SK-N-SH treated with all-trans-retinoic acid at 6 μM for 48 hours (cell line): ENCODE measurements around the gene METTL2B.
"Not testable (repeated sequence)": the region's sequence is repeated elsewhere in the genome, so short reads cannot be mapped to it uniquely, and the experiment has no call there.

Source experiments
- ATAC-seq: fragments of 200-7000 bp; cut with Tn5 transposase; 3 replicates; pipeline ENCODE4 v1.9.1; 2020; ENCODE audit warnings: mild to moderate bottlenecking, moderate library complexity
- ARNTL ChIP-seq: fragments of 450-650 bp; formaldehyde crosslinking; IDR thresholded peaks from 2 replicates; pipeline ENCODE4 v1.5.0; 2020; ENCODE audit warnings: low read depth, mild to moderate bottlenecking, moderate library complexity, borderline replicate concordance
- BACH2 ChIP-seq: fragments of 250-450 bp; sonication (Bioruptor Pico); IDR thresholded peaks from 2 replicates; pipeline ENCODE4 v1.9.0; 2021; ENCODE audit warnings: mild to moderate bottlenecking, borderline replicate concordance
- CSDC2 ChIP-seq: fragments of 250-450 bp; sonication (Bioruptor Pico); IDR thresholded peaks from 2 replicates; pipeline ENCODE4 v1.5.0; 2020; ENCODE audit warnings: mild to moderate bottlenecking, moderate library complexity
- ESRRG ChIP-seq: fragments of 250-450 bp; sonication (Bioruptor Pico); IDR thresholded peaks from 2 replicates; pipeline ENCODE4 v1.6.1; 2021; ENCODE audit warnings: mild to moderate bottlenecking
- GLIS3 ChIP-seq: fragments of 250-450 bp; sonication (Bioruptor Pico); IDR thresholded peaks from 2 replicates; pipeline ENCODE4 v1.5.0; 2020; ENCODE audit warnings: mild to moderate bottlenecking, moderate library complexity
- ISL1 ChIP-seq: fragments of 250-450 bp; sonication (Bioruptor Pico); IDR thresholded peaks from 2 replicates; pipeline ENCODE4 v2.1.2; 2022; ENCODE audit warnings: mild to moderate bottlenecking, moderate library complexity
- OSR1 ChIP-seq: fragments of 250-450 bp; sonication (Bioruptor Pico); IDR thresholded peaks from 2 replicates; pipeline ENCODE4 v1.8.0; 2022; ENCODE audit warnings: moderate library complexity, mild to moderate bottlenecking, inconsistent platforms
- PPARA ChIP-seq: fragments of 250-450 bp; sonication (Bioruptor Pico); IDR thresholded peaks from 2 replicates; pipeline ENCODE4 v1.5.0; 2020; ENCODE audit warnings: mild to moderate bottlenecking, borderline replicate concordance
- RARB ChIP-seq: fragments of 250-450 bp; sonication (Bioruptor Pico); IDR thresholded peaks from 2 replicates; pipeline ENCODE4 v1.8.0; 2021; ENCODE audit warnings: mild to moderate bottlenecking, moderate library complexity
- SNAI2 ChIP-seq: fragments of 250-450 bp; sonication (Bioruptor Pico); IDR thresholded peaks from 2 replicates; pipeline ENCODE4 v1.5.0; 2020; ENCODE audit warnings: mild to moderate bottlenecking, moderate library complexity
- TCF4 ChIP-seq: fragments of 250-450 bp; sonication (Bioruptor Pico); IDR thresholded peaks from 2 replicates; pipeline ENCODE4 v1.8.0; 2021; ENCODE audit warnings: mild to moderate bottlenecking, moderate library complexity, borderline replicate concordance
- TOX ChIP-seq: fragments of 250-450 bp; sonication (Bioruptor Pico); IDR thresholded peaks from 2 replicates; pipeline ENCODE4 v1.8.0; 2021; ENCODE audit warnings: mild to moderate bottlenecking, moderate library complexity, borderline replicate concordance
- ZC3H10 ChIP-seq: fragments of 250-450 bp; sonication (Bioruptor Pico); IDR thresholded peaks from 2 replicates; pipeline ENCODE4 v1.5.1; 2021; ENCODE audit warnings: mild to moderate bottlenecking, moderate library complexity
- ZFP3 ChIP-seq: fragments of 250-450 bp; sonication (Bioruptor Pico); IDR thresholded peaks from 2 replicates; pipeline ENCODE4 v1.5.0; 2020; ENCODE audit warnings: mild to moderate bottlenecking, moderate library complexity
- ZFP30 ChIP-seq: fragments of 450-650 bp; formaldehyde crosslinking; IDR thresholded peaks from 2 replicates; pipeline ENCODE4 v1.5.0; 2022; ENCODE audit warnings: mild to moderate bottlenecking, moderate library complexity
- ZNF565 ChIP-seq: fragments of 450-650 bp; formaldehyde crosslinking; conservative IDR thresholded peaks from 2 replicates; pipeline ENCODE4 v1.5.0; 2020; ENCODE audit warnings: low read depth, mild to moderate bottlenecking, moderate library complexity
- ZNF8 ChIP-seq: fragments of 450-650 bp; formaldehyde crosslinking; IDR thresholded peaks from 2 replicates; pipeline ENCODE4 v1.5.0; 2020; ENCODE audit warnings: mild to moderate bottlenecking, moderate library complexity
- TF ChIP-seq, protein P1 (sequence below): fragments of 250-450 bp; sonication (Bioruptor Pico); IDR thresholded peaks from 2 replicates; pipeline ENCODE4 v1.5.1; 2020; ENCODE audit warnings: low read depth, mild to moderate bottlenecking, moderate library complexity
- TF ChIP-seq, protein P2 (sequence below): fragments of 250-450 bp; sonication (Bioruptor Pico); IDR thresholded peaks from 2 replicates; pipeline ENCODE4 v1.8.0; 2020; ENCODE audit warnings: mild to moderate bottlenecking, moderate library complexity, borderline replicate concordance
- TF ChIP-seq, protein P3 (sequence below): fragments of 250-450 bp; sonication (Bioruptor Pico); IDR thresholded peaks from 2 replicates; pipeline ENCODE4 v1.5.1; 2021; ENCODE audit warnings: mild to moderate bottlenecking, moderate library complexity
- TF ChIP-seq, protein P4 (sequence below): fragments of 250-450 bp; sonication (Bioruptor Pico); IDR thresholded peaks from 2 replicates; pipeline ENCODE4 v1.8.0; 2021; ENCODE audit warnings: low read depth, mild to moderate bottlenecking, moderate library complexity, borderline replicate concordance
- TF ChIP-seq, protein P5 (sequence below): fragments of 250-450 bp; sonication (Bioruptor Pico); IDR thresholded peaks from 2 replicates; pipeline ENCODE4 v1.5.0; 2020; ENCODE audit warnings: mild to moderate bottlenecking, moderate library complexity

Gene METTL2B

DNA sequence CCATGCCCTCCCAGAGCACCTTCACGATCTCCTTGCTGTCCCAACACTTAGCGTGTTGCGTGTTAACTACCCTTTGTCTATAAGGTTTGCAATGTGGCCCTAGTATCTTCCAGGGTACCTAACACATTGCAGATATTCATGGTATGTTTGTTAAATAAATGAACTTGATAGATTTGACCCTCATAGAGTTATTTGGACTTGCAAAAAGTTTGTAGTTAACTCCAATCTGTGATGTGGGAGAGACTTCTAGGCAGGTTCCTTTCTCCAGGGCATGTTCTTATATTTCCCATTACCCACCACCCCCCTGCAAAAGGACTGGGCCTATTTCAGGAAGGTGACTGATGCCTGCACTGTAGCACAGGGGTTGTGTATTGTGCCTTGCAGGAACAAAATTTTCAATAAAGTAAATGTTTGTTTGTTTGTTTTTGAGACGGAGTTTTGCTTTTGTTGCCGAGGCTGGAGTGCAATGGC lies 20.3 kb upstream of the METTL2B start:
- ATAC-seq, result peak; percentile 38
- TF ChIP-seq, protein P1, sequence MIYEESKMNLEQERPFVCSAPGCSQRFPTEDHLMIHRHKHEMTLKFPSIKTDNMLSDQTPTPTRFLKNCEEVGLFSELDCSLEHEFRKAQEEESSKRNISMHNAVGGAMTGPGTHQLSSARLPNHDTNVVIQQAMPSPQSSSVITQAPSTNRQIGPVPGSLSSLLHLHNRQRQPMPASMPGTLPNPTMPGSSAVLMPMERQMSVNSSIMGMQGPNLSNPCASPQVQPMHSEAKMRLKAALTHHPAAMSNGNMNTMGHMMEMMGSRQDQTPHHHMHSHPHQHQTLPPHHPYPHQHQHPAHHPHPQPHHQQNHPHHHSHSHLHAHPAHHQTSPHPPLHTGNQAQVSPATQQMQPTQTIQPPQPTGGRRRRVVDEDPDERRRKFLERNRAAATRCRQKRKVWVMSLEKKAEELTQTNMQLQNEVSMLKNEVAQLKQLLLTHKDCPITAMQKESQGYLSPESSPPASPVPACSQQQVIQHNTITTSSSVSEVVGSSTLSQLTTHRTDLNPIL (CRISPR knock-in tag), result no peak
- TF ChIP-seq, protein P2, sequence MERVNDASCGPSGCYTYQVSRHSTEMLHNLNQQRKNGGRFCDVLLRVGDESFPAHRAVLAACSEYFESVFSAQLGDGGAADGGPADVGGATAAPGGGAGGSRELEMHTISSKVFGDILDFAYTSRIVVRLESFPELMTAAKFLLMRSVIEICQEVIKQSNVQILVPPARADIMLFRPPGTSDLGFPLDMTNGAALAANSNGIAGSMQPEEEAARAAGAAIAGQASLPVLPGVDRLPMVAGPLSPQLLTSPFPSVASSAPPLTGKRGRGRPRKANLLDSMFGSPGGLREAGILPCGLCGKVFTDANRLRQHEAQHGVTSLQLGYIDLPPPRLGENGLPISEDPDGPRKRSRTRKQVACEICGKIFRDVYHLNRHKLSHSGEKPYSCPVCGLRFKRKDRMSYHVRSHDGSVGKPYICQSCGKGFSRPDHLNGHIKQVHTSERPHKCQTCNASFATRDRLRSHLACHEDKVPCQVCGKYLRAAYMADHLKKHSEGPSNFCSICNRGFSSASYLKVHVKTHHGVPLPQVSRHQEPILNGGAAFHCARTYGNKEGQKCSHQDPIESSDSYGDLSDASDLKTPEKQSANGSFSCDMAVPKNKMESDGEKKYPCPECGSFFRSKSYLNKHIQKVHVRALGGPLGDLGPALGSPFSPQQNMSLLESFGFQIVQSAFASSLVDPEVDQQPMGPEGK, result no peak
- TF ChIP-seq ESRRG (CRISPR knock-in tag) (no peak), BACH2 (no peak), TCF4 (CRISPR knock-in tag) (no peak), ZNF565 (no peak), ZNF8 (CRISPR knock-in tag) (no peak), GLIS3 (CRISPR knock-in tag) (no peak), ZC3H10 (CRISPR knock-in tag) (no peak), ARNTL (CRISPR knock-in tag) (no peak), PPARA (CRISPR knock-in tag) (no peak), ISL1 (CRISPR knock-in tag) (no peak), ZFP30 (CRISPR knock-in tag) (no peak), SNAI2 (no peak), RARB (CRISPR knock-in tag) (no peak)

DNA sequence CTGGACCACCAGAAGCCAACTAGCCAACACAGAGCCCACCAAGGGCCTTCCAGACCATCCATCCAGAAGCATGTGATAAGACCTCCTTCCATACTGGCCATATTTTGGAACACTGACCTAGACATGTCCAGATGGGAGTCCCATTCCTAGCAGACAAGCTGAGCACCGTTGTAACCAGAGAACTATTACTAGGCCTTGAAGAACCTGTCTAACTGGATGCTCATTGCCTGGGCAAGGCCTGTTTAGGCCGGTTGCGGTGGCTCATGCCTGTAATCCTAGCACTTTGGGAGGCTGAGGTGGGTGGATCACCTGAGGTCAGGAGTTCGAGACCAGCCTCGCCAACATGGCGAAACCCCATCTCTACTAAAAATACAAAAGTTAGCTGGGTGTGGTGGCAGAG lies 19.2 kb upstream of the METTL2B start:
- ATAC-seq, result not testable (repeated sequence)

DNA sequence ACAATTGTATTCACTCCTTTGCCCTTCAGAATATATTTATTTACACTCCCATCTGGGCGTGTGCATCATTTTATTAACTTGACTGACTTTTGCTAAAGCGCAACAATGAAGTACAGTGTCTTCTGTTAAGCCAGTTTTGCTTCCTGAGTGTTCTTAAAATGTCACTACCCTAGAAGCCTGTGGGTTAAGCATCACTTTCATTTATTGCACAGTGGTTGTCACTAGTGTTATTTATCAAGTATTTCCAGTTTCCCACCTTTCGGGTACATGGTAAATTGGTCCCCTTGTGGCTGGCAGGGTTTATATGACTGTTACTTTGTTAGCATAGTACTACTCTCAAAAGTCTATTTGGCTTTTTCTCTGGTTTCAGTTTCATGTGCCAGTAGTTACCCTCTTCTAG lies 17.6 kb upstream of the METTL2B start:
- no peak for ATAC-seq
- no peak for TF ChIP-seq ZFP3 (CRISPR knock-in tag)
- TF ChIP-seq BACH2, result no peak
- no peak for TF ChIP-seq ZNF8 (CRISPR knock-in tag)
- TF ChIP-seq, protein P3, sequence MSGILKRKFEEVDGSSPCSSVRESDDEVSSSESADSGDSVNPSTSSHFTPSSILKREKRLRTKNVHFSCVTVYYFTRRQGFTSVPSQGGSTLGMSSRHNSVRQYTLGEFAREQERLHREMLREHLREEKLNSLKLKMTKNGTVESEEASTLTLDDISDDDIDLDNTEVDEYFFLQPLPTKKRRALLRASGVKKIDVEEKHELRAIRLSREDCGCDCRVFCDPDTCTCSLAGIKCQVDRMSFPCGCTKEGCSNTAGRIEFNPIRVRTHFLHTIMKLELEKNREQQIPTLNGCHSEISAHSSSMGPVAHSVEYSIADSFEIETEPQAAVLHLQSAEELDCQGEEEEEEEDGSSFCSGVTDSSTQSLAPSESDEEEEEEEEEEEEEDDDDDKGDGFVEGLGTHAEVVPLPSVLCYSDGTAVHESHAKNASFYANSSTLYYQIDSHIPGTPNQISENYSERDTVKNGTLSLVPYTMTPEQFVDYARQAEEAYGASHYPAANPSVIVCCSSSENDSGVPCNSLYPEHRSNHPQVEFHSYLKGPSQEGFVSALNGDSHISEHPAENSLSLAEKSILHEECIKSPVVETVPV (CRISPR knock-in tag), result no peak
- TF ChIP-seq, protein P4, sequence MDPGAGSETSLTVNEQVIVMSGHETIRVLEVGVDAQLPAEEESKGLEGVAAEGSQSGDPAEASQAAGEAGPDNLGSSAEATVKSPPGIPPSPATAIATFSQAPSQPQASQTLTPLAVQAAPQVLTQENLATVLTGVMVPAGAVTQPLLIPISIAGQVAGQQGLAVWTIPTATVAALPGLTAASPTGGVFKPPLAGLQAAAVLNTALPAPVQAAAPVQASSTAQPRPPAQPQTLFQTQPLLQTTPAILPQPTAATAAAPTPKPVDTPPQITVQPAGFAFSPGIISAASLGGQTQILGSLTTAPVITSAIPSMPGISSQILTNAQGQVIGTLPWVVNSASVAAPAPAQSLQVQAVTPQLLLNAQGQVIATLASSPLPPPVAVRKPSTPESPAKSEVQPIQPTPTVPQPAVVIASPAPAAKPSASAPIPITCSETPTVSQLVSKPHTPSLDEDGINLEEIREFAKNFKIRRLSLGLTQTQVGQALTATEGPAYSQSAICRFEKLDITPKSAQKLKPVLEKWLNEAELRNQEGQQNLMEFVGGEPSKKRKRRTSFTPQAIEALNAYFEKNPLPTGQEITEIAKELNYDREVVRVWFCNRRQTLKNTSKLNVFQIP (CRISPR knock-in tag), result no peak
- TF ChIP-seq ARNTL (CRISPR knock-in tag), result no peak
- no peak for TF ChIP-seq ESRRG (CRISPR knock-in tag)
- TF ChIP-seq ISL1 (CRISPR knock-in tag), result no peak
- no peak for TF ChIP-seq GLIS3 (CRISPR knock-in tag)
- TF ChIP-seq TOX (CRISPR knock-in tag), result no peak
- no peak for TF ChIP-seq SNAI2
- TF ChIP-seq OSR1 (CRISPR knock-in tag), result no peak
- no peak for TF ChIP-seq ZNF565
- TF ChIP-seq, protein P2, result no peak
- no peak for TF ChIP-seq RARB (CRISPR knock-in tag)
- no peak for TF ChIP-seq CSDC2 (CRISPR knock-in tag)
- TF ChIP-seq, protein P5, sequence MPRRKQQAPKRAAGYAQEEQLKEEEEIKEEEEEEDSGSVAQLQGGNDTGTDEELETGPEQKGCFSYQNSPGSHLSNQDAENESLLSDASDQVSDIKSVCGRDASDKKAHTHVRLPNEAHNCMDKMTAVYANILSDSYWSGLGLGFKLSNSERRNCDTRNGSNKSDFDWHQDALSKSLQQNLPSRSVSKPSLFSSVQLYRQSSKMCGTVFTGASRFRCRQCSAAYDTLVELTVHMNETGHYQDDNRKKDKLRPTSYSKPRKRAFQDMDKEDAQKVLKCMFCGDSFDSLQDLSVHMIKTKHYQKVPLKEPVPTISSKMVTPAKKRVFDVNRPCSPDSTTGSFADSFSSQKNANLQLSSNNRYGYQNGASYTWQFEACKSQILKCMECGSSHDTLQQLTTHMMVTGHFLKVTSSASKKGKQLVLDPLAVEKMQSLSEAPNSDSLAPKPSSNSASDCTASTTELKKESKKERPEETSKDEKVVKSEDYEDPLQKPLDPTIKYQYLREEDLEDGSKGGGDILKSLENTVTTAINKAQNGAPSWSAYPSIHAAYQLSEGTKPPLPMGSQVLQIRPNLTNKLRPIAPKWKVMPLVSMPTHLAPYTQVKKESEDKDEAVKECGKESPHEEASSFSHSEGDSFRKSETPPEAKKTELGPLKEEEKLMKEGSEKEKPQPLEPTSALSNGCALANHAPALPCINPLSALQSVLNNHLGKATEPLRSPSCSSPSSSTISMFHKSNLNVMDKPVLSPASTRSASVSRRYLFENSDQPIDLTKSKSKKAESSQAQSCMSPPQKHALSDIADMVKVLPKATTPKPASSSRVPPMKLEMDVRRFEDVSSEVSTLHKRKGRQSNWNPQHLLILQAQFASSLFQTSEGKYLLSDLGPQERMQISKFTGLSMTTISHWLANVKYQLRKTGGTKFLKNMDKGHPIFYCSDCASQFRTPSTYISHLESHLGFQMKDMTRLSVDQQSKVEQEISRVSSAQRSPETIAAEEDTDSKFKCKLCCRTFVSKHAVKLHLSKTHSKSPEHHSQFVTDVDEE, result no peak
- no peak for TF ChIP-seq ZC3H10 (CRISPR knock-in tag)
